GM13976 (cell line): ENCODE data around the gene ID1.

ENCODE experiments used
- DNase-seq: peaks from one replicate; pipeline ENCODE4 v3.0.0; 2012; ENCODE audit warnings: low spot score
- in situ Hi-C: fragments of 300-500 bp; cut with MboI; formaldehyde crosslinking; loops from one replicate; pipeline ENCODE4 v1.12.0; 2022; ENCODE audit warnings: low sequenced_read_pairs, mixed read lengths, inconsistent platforms; ENCODE audit not compliant: unreplicated experiment
- TF ChIP-seq, protein P1 (sequence below): IDR thresholded peaks from 2 replicates; pipeline ENCODE4 v1.5.1; 2012; ENCODE audit warnings: borderline replicate concordance, mild to moderate bottlenecking; ENCODE audit not compliant: insufficient read depth; ENCODE audit errors: extremely low read depth, missing control alignments, control extremely low read depth

Gene ID1

DNA sequence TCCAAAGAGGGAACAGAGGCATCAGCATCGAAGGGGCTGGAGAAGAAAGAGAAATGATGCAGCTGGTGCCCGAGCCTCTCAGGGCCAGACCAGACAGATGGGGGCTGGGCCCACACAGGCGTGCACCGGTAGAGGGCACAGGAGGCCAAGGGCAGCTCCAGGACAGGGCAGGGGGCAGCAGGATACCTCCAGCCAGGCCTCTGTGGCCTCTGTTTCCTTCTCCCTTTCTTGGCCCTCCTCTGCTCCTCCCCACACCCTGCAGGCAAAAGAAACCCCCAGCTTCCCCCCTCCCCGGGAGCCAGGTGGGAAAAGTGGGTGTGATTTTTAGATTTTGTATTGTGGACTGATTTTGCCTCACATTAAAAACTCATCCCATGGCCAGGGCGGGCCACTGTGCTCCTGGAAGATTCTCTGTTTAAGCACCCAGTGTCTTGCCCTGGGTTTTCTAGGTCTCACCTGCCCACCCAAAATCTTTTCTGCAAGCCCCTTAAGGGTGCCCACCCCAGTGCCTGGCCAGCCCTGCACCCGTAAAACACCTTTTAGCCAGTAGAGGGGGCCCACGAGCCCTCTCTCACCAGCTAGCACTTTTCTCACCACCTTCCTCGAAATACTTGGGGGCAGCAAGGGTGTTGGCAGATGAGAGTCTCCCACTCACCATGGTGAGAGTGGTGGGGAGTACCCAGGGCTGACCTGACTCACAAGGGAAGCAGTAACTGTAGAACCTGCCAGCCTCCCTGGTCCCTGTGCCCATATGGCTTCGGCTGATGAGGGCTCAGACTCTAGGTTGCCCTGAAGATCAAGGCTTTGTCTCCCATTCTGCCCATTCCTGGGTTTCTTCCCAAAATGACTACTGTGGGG is 35.7 kb upstream of the ID1 start:
- TF ChIP-seq, protein P1, sequence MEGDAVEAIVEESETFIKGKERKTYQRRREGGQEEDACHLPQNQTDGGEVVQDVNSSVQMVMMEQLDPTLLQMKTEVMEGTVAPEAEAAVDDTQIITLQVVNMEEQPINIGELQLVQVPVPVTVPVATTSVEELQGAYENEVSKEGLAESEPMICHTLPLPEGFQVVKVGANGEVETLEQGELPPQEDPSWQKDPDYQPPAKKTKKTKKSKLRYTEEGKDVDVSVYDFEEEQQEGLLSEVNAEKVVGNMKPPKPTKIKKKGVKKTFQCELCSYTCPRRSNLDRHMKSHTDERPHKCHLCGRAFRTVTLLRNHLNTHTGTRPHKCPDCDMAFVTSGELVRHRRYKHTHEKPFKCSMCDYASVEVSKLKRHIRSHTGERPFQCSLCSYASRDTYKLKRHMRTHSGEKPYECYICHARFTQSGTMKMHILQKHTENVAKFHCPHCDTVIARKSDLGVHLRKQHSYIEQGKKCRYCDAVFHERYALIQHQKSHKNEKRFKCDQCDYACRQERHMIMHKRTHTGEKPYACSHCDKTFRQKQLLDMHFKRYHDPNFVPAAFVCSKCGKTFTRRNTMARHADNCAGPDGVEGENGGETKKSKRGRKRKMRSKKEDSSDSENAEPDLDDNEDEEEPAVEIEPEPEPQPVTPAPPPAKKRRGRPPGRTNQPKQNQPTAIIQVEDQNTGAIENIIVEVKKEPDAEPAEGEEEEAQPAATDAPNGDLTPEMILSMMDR: peak; percentile 79
- DNase-seq: peak; percentile 72
- in situ Hi-C loops: loop anchor here (5.0 kb wide), 1 partner anchor 43 kb away; no protein-coding TSS in a partner anchor

DNA sequence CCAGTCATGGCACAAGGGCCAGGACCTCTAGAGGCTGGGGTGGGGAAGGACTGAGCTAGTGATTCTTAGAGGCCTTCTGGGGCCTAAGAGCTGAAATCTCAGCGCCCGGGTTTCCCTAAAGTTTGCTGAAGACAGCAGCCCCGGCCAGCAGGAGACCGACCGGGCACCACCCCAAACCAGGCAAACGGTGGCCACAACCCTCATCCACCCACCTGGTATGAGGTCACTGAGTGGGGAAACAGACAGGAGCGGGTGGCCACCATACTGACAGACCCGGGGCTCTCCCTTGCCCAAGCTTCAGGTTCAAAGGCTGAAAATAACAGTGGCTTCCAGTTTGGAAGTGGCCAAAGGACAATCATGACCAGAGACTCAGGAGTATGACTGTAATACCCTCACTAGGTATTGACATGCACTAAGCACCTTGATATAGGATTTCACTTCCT is 35.0 kb upstream of the ID1 start:
- in situ Hi-C loops: no loop called here
- DNase-seq: no peak
- TF ChIP-seq, protein P1: no peak

DNA sequence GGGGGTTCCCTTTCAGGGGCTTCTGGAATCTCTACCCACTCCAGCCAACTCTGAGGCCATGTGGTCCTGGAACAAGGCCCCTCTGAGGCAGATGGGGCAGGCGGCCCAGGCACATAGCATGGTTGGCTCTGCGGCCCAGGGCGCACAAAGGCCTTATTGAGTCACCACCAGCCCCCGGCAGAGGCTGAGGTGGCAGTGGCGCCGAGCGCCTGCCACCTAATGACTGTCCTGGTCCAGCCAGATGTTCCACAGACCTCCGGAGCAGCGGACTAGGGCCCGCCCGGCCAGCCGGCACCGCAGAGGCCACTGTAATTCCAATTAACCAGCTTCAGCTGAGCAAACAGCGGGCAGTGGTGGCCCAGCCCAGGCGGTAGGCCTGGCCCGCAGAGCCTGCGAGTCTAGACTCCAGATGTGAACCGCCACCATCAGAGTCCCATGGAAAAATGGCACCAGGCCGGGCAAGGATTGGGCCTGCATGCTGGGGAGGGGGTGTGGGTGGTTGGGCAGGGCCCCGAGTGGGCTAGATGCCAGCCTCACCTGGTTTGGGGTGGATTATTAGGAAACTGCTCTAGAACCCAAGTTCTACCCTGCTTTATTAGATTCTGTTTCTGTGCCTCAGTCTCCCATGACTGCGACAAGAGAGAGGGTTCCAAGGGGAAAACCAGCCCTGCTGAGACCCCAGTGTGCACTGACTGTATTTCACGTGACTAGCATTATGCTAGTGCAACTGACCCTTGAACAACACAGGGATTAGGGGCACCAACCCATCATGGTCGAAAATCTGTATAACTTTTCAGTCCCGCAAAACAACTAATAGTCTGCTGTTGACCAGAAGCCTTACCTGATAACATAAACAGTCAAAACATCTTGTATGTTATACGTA is 34.1 kb upstream of the ID1 start:
- no peak for DNase-seq
- TF ChIP-seq, protein P1: no peak
- in situ Hi-C loops: no loop called here

DNA sequence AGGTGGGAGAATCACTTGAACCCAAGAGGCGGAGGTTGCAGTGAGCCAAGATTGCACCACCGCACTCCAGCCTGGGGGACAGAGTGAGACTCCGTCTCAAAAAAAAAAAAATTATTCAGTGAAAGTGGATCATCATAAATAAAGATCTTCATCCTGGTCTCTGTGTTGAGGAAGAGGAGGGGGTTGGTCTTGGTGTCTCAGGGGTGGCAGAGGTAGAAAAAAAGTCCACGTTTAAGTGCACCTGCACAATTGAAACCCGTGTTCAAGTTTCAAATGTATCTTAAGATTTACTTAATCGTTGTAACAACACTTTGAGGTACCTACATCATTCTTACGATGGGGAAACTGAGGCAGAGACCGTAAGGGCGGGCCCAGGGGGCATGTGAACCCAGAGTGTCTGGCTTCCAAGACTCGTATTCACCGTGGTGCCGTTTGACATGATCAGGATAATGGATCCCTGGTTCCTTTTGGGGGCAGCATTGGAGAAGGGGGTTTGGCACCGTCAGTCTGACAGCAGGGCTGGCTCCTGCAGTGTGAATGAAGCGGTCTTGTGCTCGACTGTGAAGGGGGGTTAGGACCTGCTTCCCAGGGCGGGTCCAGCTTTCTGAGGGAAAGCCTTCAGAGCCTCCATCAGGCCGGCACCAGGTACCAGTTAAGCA is 32.9 kb upstream of the ID1 start:
- no peak for DNase-seq
- in situ Hi-C loops: no loop called here
- TF ChIP-seq, protein P1: no peak

DNA sequence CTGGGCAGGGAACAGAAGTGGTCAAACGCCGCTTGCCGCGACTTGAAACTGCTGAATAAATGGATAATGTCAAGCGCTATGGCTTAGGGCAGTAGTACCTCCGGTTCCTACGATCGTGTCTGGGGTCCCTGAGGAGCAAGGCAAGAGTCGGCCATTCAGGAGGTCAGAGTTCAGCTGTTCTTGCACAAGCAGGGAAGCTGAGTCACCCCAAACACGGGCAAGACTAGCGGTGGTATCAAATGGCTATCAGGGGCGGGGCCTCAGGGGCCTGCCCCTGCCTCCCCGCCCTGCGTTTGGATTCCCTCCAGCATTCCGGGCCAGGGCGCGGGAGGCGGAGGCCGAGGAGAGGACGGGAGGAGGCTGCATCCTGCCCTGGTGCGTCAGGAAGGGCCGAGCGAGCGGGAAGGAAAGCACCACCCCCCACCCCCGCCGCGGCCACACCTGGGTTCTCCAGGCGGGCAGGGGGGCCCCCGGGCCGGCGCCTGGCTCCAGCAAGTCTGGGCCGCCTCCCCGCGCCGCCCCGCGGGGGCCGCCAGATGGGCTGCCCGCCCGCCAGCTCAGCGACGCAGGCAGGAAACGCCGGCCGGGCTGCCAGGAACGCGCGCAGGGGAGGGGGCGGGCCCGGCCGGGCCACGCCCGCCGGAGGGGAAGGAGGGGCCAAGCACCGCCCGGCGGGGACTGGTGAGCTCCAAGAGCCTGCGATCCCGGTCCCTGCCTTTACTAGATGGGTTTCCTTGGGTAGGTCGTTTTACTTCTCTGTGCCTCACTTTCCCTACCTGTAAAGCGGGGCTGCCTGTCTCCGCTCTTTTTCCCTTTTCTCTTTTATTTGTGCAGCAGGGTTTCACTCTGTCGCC is 32.2 kb upstream of the ID1 start:
- peak; percentile 94 for DNase-seq
- TF ChIP-seq, protein P1: no peak
- in situ Hi-C loops: no loop called here
